Caki2 (cell line): ENCODE results near the gene VWA5B1. TPM values are rescaled to one million over a fixed set of nuclear protein-coding genes. Genes with fewer than 3 reads are reported as not detected.

Experiments used
- DNase-seq: peaks from one replicate; pipeline ENCODE4 v3.0.0-alpha.2; 2015; ENCODE audit warnings: low read depth
- in situ Hi-C: cut with HindIII; loops from 2 replicates; pipeline ENCODE4 v1.10.0; 2016; ENCODE audit warnings: low sequenced_read_pairs, low pct_unique_long_range_greater_than_20kb, mixed read lengths
- total RNA-seq: library from RNA; depleted of rRNA; stranded (reverse); fragments of >200 nt; shearing (Covaris generic); gene quantifications from 2 replicates; pipeline ENCODE4 v1.2.3, GENCODE V29; 2014; ENCODE audit warnings: low replicate concordance

Gene VWA5B1
- total RNA-seq, 1 experiment from 2014 or later = not detected

GRCh38 chr1:20372676-20373075 lies 82.0 kb downstream of the VWA5B1 start:
- in situ Hi-C loops = no loop called here

GRCh38 chr1:20373286-20373685 lies 82.6 kb downstream of the VWA5B1 start:
- in situ Hi-C loops = no loop called here
- DNase-seq = no peak

More at GRCh38 chr1:20372676-20373075, 82.0 kb downstream of the VWA5B1 start:
- no peak for DNase-seq

GRCh38 chr1:20373764-20374163 lies 83.1 kb downstream of the VWA5B1 start:
- DNase-seq = no peak
- in situ Hi-C loops = no loop called here

- no peak for DNase-seq
- in situ Hi-C loops = no loop called here
Measured at GRCh38 chr1:20375563-20375962, 84.9 kb downstream of the VWA5B1 start.

- in situ Hi-C loops = no loop called here
- DNase-seq = no peak
Measured at GRCh38 chr1:20376171-20376570, 85.5 kb downstream of the VWA5B1 start.

- in situ Hi-C loops = no loop called here
Measured at GRCh38 chr1:20376880-20377494, 86.3 kb downstream of the VWA5B1 start.

GRCh38 chr1:20377516-20378270 lies 87.0 kb downstream of the VWA5B1 start:
- DNase-seq = no peak
- in situ Hi-C loops = no loop called here

More at GRCh38 chr1:20376880-20377494, 86.3 kb downstream of the VWA5B1 start:
- DNase-seq = peak; percentile 25

- in situ Hi-C loops = no loop called here
Measured at GRCh38 chr1:20379075-20379474, 88.4 kb downstream of the VWA5B1 start.

GRCh38 chr1:20380175-20380574 lies 89.5 kb downstream of the VWA5B1 start:
- no peak for DNase-seq
- in situ Hi-C loops = no loop called here

More at GRCh38 chr1:20379075-20379474, 88.4 kb downstream of the VWA5B1 start:
- DNase-seq = no peak

- in situ Hi-C loops = no loop called here
- peak; percentile 8 for DNase-seq
Measured at GRCh38 chr1:20380616-20381035, 90.0 kb downstream of the VWA5B1 start.

- DNase-seq = no peak
- in situ Hi-C loops = no loop called here
Measured at GRCh38 chr1:20381045-20381641, 90.5 kb downstream of the VWA5B1 start.

GRCh38 chr1:20381961-20382360 lies 91.3 kb downstream of the VWA5B1 start:
- in situ Hi-C loops = no loop called here
- DNase-seq = no peak

GRCh38 chr1:20382711-20383110 lies 92.0 kb downstream of the VWA5B1 start:
- no peak for DNase-seq
- in situ Hi-C loops = no loop called here

GRCh38 chr1:20383631-20384030 lies 93.0 kb downstream of the VWA5B1 start:
- no peak for DNase-seq
- in situ Hi-C loops = no loop called here

- no peak for DNase-seq
- in situ Hi-C loops = no loop called here
Measured at GRCh38 chr1:20385630-20386029, 95.0 kb downstream of the VWA5B1 start.

- in situ Hi-C loops = no loop called here
- no peak for DNase-seq
Measured at GRCh38 chr1:20386323-20387081, 95.8 kb downstream of the VWA5B1 start.

- DNase-seq = no peak
- in situ Hi-C loops = no loop called here
Measured at GRCh38 chr1:20389571-20389970, 98.9 kb downstream of the VWA5B1 start.

- in situ Hi-C loops = no loop called here
- no peak for DNase-seq
Measured at GRCh38 chr1:20390589-20391331, 100.1 kb downstream of the VWA5B1 start.
